Coronary artery (tissue), 2 donors: Measurements from ENCODE around the gene TIAL1.
A peak's percentile ranks its signal among the peaks of the same experiment; 100 is the strongest.

Experiments used
- DNase-seq: peaks from one replicate; pipeline ENCODE4 v3.0.0-alpha.2; 2017; ENCODE audit warnings: low spot score
- H3K27ac ChIP-seq, 2 donors: fragments of 200-600 bp; sonication (generic); one replicate each; pipeline ENCODE4 v1.5.1; 2016 to 2019
- H3K4me3 ChIP-seq: fragments of 200-600 bp; sonication (generic); 2 replicates; pipeline ENCODE4 v1.5.1; 2016; ENCODE audit warnings: mild to moderate bottlenecking, moderate library complexity
- TF ChIP-seq, protein P1 (sequence below): fragments of 200-600 bp; sonication (generic); IDR thresholded peaks from one replicate; pipeline ENCODE4 v1.5.1; 2019; ENCODE audit warnings: antibody characterized with exemption

TIAL1 gene

DNA sequence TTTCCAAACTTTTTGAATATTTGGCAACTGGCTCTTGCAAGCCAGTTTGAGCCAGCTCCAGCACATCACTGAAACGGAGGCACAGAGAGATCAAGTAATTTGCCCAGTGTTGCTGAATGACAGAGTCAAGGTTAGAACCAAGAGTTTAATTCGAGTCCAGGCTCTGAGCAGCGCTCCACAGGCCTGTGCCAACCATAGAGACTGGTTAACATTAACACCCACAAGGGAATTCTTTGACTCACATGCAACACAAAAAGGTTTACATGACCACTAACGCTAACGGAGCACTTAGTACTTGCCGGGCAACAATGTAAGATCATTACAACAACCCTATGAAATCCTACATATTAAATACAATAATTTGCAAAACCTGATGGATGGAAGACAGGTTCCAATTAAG is 55.7 kb downstream of the TIAL1 start:
- DNase-seq: no peak
- Histone ChIP-seq H3K4me3 (peak overlapping the region; percentile 92), H3K27ac (no peak overlapping the region)
- TF ChIP-seq, protein P1, sequence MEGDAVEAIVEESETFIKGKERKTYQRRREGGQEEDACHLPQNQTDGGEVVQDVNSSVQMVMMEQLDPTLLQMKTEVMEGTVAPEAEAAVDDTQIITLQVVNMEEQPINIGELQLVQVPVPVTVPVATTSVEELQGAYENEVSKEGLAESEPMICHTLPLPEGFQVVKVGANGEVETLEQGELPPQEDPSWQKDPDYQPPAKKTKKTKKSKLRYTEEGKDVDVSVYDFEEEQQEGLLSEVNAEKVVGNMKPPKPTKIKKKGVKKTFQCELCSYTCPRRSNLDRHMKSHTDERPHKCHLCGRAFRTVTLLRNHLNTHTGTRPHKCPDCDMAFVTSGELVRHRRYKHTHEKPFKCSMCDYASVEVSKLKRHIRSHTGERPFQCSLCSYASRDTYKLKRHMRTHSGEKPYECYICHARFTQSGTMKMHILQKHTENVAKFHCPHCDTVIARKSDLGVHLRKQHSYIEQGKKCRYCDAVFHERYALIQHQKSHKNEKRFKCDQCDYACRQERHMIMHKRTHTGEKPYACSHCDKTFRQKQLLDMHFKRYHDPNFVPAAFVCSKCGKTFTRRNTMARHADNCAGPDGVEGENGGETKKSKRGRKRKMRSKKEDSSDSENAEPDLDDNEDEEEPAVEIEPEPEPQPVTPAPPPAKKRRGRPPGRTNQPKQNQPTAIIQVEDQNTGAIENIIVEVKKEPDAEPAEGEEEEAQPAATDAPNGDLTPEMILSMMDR: no peak

DNA sequence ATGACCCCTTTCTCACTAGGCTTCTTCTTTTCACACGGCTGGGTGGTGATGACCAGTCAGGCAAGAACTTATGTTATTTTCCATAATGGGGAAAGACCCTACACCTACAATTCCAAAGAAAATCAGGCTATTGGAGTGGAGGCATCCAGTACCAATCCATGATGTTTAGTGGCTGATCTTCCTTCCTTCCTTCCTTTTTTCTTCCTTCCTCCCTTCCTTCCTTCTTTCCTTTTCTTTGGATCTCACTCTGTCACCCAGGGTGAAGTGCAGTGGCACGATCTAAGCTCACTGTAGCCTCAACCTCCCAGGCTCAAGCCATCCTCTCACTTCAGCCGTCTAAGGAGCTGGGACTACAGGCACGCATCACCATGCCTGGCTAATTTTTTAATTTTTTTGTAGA is 56.7 kb downstream of the TIAL1 start:
- H3K27ac ChIP-seq: no peak overlapping the region
- TF ChIP-seq, protein P1: no peak
- H3K4me3 ChIP-seq: no peak overlapping the region

DNA sequence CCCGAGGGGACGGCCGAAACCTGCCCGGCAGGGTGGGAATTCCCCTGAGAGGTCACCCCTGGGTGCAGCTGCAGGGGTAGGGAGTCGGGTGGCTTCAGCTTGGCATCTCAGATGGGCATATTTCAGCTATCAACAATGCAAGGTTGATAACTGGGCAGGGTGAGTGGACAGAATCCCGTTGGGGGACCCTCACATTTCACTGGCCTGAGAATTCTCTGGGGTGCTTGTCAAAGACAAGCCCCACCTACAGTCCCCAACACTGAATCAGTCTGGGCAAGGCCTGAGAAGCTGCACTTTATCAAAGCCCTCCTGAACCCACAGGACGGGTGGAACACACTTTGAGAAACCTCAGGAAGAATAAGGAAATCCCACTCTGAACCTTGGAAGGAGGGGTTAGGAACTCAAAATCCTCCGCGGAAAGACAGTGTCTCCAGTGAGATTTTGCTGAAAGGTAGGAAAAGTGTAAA is 57.4 kb downstream of the TIAL1 start:
- TF ChIP-seq, protein P1: no peak
- DNase-seq: no peak
- H3K4me3 ChIP-seq: no peak overlapping the region
- no peak overlapping the region for H3K27ac ChIP-seq

More for the DNA sequence above, 56.7 kb downstream of the TIAL1 start:
- no peak for DNase-seq

DNA sequence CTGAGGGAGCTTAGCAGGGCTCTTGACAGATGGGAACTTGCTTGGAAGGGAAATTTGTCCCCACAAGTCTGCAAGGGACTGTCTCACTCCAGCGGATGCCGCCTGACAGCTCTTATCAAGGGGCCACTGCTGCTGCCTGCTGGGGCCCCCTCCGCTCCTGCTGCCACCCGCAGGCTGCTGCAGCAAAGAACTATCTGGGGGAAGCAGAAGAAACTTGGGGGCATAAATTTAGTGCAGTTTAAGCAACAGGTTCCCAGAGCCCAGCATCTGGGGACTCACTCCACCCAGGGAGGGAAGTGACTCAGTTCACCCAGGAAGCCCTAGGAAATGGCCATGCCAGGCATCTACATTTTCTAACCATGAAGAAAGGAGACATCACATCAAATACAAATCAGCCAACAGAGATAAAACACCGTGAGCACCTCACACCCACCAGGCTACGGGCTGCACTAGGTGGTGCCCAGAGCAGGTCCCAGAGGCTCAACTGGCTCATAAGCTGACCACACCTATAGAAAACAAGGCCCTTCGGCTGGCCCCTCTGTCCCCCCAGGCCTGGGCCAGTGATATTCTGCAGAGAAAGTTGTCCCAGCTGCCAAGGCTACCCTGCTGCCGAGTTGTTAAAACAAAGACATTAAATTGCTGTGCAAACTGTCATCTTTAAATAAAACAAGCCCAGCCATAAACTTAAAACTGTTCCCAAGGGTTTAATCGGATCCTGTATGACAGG is 58.0 kb downstream of the TIAL1 start:
- DNase-seq: no peak
- TF ChIP-seq, protein P1: no peak
- peak overlapping the region in 1 of 2 donors; percentile 36 for H3K27ac ChIP-seq
- H3K4me3 ChIP-seq: no peak overlapping the region

DNA sequence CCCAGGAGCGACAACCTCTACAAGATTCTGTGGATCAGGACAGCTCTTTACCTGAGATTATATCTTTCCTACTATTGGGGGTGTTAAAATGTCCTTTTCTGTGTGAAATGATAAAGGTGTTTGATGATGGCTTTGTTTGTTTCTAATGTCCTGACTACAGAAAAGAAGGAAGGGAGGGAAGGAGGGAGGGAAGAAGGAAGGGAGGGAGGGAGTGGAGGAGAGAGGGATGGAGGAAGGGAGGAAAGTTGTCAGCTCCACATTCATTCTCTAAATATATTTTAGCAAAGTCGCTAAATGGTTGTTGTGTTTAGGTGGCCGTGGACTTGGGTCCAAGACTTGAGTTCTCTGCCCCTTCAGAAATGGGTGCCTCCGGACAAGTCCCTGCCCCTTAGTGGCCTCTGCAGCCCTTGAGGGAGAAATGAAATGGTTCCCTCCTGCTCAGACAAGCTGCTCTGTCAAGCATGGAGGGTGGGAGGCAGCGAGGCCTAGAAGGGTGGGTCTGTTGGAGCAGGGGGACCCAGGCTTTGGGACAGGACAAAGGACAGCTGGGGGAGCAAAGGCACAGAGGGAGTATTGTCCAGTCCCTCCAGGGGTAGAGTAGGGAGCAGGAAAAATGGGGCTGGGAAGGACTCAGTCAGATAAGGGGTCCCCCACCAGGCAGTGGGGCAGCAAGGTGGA is 58.7 kb downstream of the TIAL1 start:
- TF ChIP-seq, protein P1: no peak
- Histone ChIP-seq H3K4me3 (no peak overlapping the region), H3K27ac (peak overlapping the region in 1 of 2 donors; percentile 36)
- DNase-seq: no peak

DNA sequence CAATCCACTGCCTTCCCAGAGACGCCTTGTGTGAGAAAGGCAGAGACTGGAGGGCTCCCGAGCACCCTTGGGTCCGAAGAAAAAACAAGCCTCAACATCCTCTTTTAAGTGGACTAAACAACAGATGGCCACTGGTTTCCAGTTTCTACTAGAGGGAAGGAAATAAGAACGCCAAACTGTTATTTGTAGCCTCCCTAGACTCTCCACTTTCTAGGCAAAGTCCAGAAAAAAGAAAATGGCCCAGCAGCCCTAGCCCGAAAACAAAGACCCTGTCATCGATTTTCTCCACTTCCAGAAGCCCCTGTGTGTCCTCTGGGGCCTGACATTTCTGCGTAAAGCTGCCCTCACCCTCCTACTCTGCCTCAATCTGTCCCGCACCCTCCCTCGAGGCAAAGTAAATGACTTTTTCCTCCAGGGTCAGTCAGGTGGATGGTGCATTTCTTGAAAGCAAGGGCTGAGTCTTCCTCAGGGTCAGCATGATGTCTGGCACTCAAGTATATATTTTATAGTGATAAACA is 60.2 kb downstream of the TIAL1 start:
- H3K4me3 ChIP-seq: no peak overlapping the region
- H3K27ac ChIP-seq: peak overlapping the region in 1 of 2 donors; percentile 42
- TF ChIP-seq, protein P1: no peak
- no peak for DNase-seq
